Prostate gland (tissue), 2 donors: ENCODE measurements around the gene CSF2. TPM values are rescaled to one million over a fixed set of nuclear protein-coding genes. Genes with fewer than 3 reads are reported as not detected.

Source experiments
- DNase-seq: peaks from one replicate; pipeline ENCODE4 v3.0.0-alpha.2; 2019; ENCODE audit warnings: low spot score
- H3K27ac ChIP-seq, 2 donors: fragments of 200-600 bp; sonication (generic); 2 replicates each; pipeline ENCODE4 v1.5.1; 2017 to 2019
- H3K27me3 ChIP-seq: fragments of 200-600 bp; sonication (generic); replicated peaks from 2 replicates; pipeline ENCODE4 v1.5.1; 2019; ENCODE audit not compliant: insufficient read depth
- H3K36me3 ChIP-seq, 2 donors: fragments of 200-600 bp; sonication (generic); 1 replicate in 1 of 2; 2 replicates in 1 of 2; pipeline versions ENCODE4 v1.5.1 to v1.8.1; 2017 to 2019
- H3K4me1 ChIP-seq: fragments of 200-600 bp; sonication (generic); replicated peaks from 2 replicates; pipeline ENCODE4 v1.5.1; 2019
- H3K4me3 ChIP-seq, 2 donors: fragments of 200-600 bp; sonication (generic); 2 replicates each; pipeline ENCODE4 v1.5.1; 2017 to 2019
- H3K9me3 ChIP-seq: fragments of 200-600 bp; sonication (generic); 2 replicates; pipeline ENCODE4 v1.5.1; 2017
- CTCF ChIP-seq, 4 experiments: fragments of 200-600 bp in 2 of 4; fragments of 450-650 bp in 2 of 4; sonication (generic) in 2 of 4; IDR thresholded peaks; 1 replicate in 3 of 4; 2 replicates in 1 of 4; pipeline ENCODE4 v1.5.1; 2016 to 2019; ENCODE audit warnings: antibody characterized with exemption in 4 of 4, mild to moderate bottlenecking in 2 of 4, moderate library complexity in 2 of 4
- POLR2A ChIP-seq: fragments of 450-650 bp; IDR thresholded peaks from one replicate; pipeline ENCODE4 v1.6.1; 2016; ENCODE audit warnings: antibody characterized with exemption, mild to moderate bottlenecking
- POLR2AphosphoS5 ChIP-seq: sonication (generic); formaldehyde crosslinking; IDR thresholded peaks from one replicate; pipeline ENCODE4 v1.6.1; 2017; ENCODE audit warnings: antibody characterized with exemption
- WGBS: methylation state at CpG from one replicate; pipeline ENCODE4 v1.1.5; 2018; 5-methylcytosine and 5-hydroxymethylcytosine counted together
- intact Hi-C: fragments of 100-400 bp; cut with DNase I; formaldehyde crosslinking; loops from one replicate; pipeline ENCODE4 v1.14.2; 2022
- total RNA-seq, 2 donors: library from RNA; depleted of rRNA; stranded (reverse); fragments of >200 nt; gene quantifications; one replicate each; pipeline ENCODE4 v1.1.0, GENCODE V29; 2016

The CSF2 gene
- total RNA-seq, 2 donors from 2014 or later: not detected

GRCh38 chr5:132033122-132033521 lies 40.5 kb upstream of the CSF2 start:
- intact Hi-C loops: no loop called here
- H3K9me3 ChIP-seq: no peaks in the 10 kb centered on the region

GRCh38 chr5:132037353-132037752 lies 36.2 kb upstream of the CSF2 start:
- WGBS: 43% methylated on average over 2 of the region's 2 CpGs
- no peaks in the 10 kb centered on the region for H3K9me3 ChIP-seq
- no peak for DNase-seq
- no peaks in the 10 kb centered on the region for H3K36me3 ChIP-seq
- H3K27me3 ChIP-seq: no peaks in the 10 kb centered on the region
- TF ChIP-seq POLR2A: no peak
- TF ChIP-seq CTCF (IDR thresholded peaks at IDR 0.05): no peak
- no peak for TF ChIP-seq POLR2AphosphoS5
- no peak overlapping the region for H3K27ac ChIP-seq
- intact Hi-C loops: no loop called here
- no peaks in the 10 kb centered on the region for H3K4me1 ChIP-seq
- H3K4me3 ChIP-seq: no peak overlapping the region

More at GRCh38 chr5:132033122-132033521, 40.5 kb upstream of the CSF2 start:
- Histone ChIP-seq H3K4me1 (no peaks in the 10 kb centered on the region), H3K27me3 (no peaks in the 10 kb centered on the region), H3K4me3 (no peak overlapping the region), H3K27ac (no peak overlapping the region), H3K36me3 (no peaks in the 10 kb centered on the region)
- no peak for TF ChIP-seq POLR2A
- no peak for TF ChIP-seq POLR2AphosphoS5
- TF ChIP-seq CTCF (IDR thresholded peaks at IDR 0.05): no peak
- 82% methylated on average over 4 of the region's 4 CpGs for WGBS
- DNase-seq: no peak

- intact Hi-C loops: no loop called here
- Histone ChIP-seq H3K4me3 (no peak overlapping the region), H3K27ac (no peak overlapping the region), H3K4me1 (no peaks in the 10 kb centered on the region), H3K27me3 (no peaks in the 10 kb centered on the region), H3K9me3 (no peaks in the 10 kb centered on the region), H3K36me3 (no peaks in the 10 kb centered on the region)
- no peak for TF ChIP-seq POLR2AphosphoS5
- WGBS: 78% methylated on average over 10 of the region's 10 CpGs
- peak; percentile 3 for DNase-seq
These were observed 29.4 kb upstream of the CSF2 start for GRCh38 chr5:132044207-132044606.

DNA sequence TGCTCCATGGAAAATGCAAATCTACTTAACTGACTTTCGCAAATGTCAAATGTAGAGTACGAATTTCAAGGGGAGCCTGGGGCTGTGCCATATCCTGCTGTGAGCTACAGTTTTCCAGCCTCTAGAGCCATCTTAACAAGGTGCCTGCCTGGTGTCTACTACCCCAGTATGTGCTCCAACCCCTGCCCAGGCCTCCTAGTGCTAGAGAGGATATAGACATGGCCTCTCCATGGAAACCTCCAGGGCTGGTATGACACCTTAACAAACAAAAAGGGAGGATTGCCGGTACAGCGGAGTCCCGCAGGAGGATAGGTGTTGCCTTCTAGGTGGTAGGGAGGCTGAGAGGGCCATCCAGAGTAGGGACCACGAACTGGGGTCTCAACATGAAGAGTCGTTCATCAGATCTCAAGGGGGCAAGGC lies 26.7 kb upstream of the CSF2 start:
- intact Hi-C loops: no loop called here
- Histone ChIP-seq H3K4me3 (no peak overlapping the region), H3K4me1 (no peaks in the 10 kb centered on the region), H3K9me3 (no peaks in the 10 kb centered on the region), H3K27ac (no peak overlapping the region), H3K27me3 (no peaks in the 10 kb centered on the region), H3K36me3 (no peaks in the 10 kb centered on the region)
- DNase-seq: no peak
- TF ChIP-seq CTCF (IDR thresholded peaks at IDR 0.05) (no peak), POLR2AphosphoS5 (no peak), POLR2A (no peak)
- WGBS: 83% methylated on average over 7 of the region's 7 CpGs

- no peaks in the 10 kb centered on the region for H3K9me3 ChIP-seq
- no peak for DNase-seq
- no peaks in the 10 kb centered on the region for H3K27me3 ChIP-seq
- TF ChIP-seq CTCF (IDR thresholded peaks at IDR 0.05) (no peak), POLR2A (no peak), POLR2AphosphoS5 (no peak)
- H3K27ac ChIP-seq: no peak overlapping the region
- H3K4me3 ChIP-seq: no peak overlapping the region
- H3K36me3 ChIP-seq: no peaks in the 10 kb centered on the region
- WGBS: 24% methylated on average over 4 of the region's 4 CpGs
- intact Hi-C loops: no loop called here
- H3K4me1 ChIP-seq: no peaks in the 10 kb centered on the region
These were observed 24.5 kb upstream of the CSF2 start for GRCh38 chr5:132049093-132049492.
